ENCODE data around the gene CYP19A1. TPM values are rescaled to one million over a fixed set of nuclear protein-coding genes. Genes with fewer than 3 reads are reported as not detected.

The CYP19A1 gene
- total RNA-seq, 1 donor from 2014 or later = not detected

- TF ChIP-seq, protein P1, sequence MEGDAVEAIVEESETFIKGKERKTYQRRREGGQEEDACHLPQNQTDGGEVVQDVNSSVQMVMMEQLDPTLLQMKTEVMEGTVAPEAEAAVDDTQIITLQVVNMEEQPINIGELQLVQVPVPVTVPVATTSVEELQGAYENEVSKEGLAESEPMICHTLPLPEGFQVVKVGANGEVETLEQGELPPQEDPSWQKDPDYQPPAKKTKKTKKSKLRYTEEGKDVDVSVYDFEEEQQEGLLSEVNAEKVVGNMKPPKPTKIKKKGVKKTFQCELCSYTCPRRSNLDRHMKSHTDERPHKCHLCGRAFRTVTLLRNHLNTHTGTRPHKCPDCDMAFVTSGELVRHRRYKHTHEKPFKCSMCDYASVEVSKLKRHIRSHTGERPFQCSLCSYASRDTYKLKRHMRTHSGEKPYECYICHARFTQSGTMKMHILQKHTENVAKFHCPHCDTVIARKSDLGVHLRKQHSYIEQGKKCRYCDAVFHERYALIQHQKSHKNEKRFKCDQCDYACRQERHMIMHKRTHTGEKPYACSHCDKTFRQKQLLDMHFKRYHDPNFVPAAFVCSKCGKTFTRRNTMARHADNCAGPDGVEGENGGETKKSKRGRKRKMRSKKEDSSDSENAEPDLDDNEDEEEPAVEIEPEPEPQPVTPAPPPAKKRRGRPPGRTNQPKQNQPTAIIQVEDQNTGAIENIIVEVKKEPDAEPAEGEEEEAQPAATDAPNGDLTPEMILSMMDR (IDR thresholded peaks at IDR 0.05; ENCODE audit: unreplicated experiment) = no peak
- Mint-ChIP-seq H3K4me3 (ENCODE audit: unreplicated experiment) (no peak overlapping the region), H3K36me3 (ENCODE audit: low read depth, unreplicated experiment) (no peaks in the 10 kb centered on the region), H3K27me3 (ENCODE audit: unreplicated experiment) (no peaks in the 10 kb centered on the region), H3K27ac (ENCODE audit: unreplicated experiment) (no peak overlapping the region), H3K4me1 (ENCODE audit: unreplicated experiment) (no peaks in the 10 kb centered on the region), H3K9me3 (ENCODE audit: unreplicated experiment) (no peaks in the 10 kb centered on the region)
- no peak for DNase-seq (ENCODE audit: low spot score)
These were observed 26.0 kb downstream of the CYP19A1 start for GRCh38 chr15:51312166-51313073.

DNA sequence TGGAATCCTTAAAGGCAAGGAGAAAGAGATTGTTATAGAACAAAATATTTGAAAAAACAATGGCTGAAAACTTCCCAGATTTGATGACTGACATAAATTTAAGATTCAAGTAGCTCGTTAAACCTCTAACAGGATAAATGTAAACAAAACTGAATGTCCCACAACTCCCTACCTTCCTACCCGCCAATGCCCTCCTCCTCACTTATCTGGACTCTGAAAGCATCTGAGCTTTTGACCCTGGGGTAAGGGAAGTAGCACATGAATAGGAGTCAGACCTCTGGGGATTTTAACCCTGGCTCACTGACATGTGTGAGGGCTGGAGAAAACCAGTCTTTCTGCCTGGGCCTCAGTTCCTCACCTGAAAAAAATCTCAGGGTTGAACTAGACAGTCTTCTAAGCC lies 26.9 kb downstream of the CYP19A1 start:
- no peak overlapping the region for H3K4me3 Mint-ChIP-seq (ENCODE audit: unreplicated experiment)
- no peaks in the 10 kb centered on the region for H3K9me3 Mint-ChIP-seq (ENCODE audit: unreplicated experiment)
- DNase-seq (ENCODE audit: low spot score) = no peak
- no peaks in the 10 kb centered on the region for H3K27me3 Mint-ChIP-seq (ENCODE audit: unreplicated experiment)
- no peaks in the 10 kb centered on the region for H3K36me3 Mint-ChIP-seq (ENCODE audit: low read depth, unreplicated experiment)
- H3K27ac Mint-ChIP-seq (ENCODE audit: unreplicated experiment) = no peak overlapping the region
- TF ChIP-seq, protein P1 (IDR thresholded peaks at IDR 0.05; ENCODE audit: unreplicated experiment) = no peak
- H3K4me1 Mint-ChIP-seq (ENCODE audit: unreplicated experiment) = no peaks in the 10 kb centered on the region

DNA sequence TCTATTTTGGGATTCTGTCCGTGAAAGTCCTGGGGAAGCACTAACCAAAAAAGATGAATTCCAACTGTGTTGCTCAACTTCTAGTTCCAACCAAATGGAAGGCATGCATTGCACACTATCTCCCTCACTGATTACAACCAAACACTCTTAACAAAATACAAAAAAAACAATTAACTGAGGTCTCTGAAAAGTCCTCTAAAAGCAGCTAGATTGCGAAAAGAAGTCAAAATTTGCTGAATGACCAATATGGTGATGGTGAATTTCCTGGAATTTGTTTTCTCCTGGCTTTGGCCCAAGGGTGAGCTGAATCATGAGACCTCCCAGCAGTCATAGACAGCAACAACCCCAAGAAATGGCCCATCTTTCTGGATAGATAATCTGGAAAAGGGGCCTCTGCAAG lies 28.3 kb downstream of the CYP19A1 start:
- Mint-ChIP-seq H3K4me3 (ENCODE audit: unreplicated experiment) (no peak overlapping the region), H3K4me1 (ENCODE audit: unreplicated experiment) (no peaks in the 10 kb centered on the region), H3K9me3 (ENCODE audit: unreplicated experiment) (no peaks in the 10 kb centered on the region), H3K36me3 (ENCODE audit: low read depth, unreplicated experiment) (no peaks in the 10 kb centered on the region), H3K27ac (ENCODE audit: unreplicated experiment) (no peak overlapping the region), H3K27me3 (ENCODE audit: unreplicated experiment) (no peaks in the 10 kb centered on the region)
- DNase-seq (ENCODE audit: low spot score) = no peak
- TF ChIP-seq, protein P1 (IDR thresholded peaks at IDR 0.05; ENCODE audit: unreplicated experiment) = no peak

GRCh38 chr15:51307811-51308210 lies 30.6 kb downstream of the CYP19A1 start:
- H3K4me3 Mint-ChIP-seq (ENCODE audit: unreplicated experiment) = no peak overlapping the region
- no peaks in the 10 kb centered on the region for H3K4me1 Mint-ChIP-seq (ENCODE audit: unreplicated experiment)
- TF ChIP-seq, protein P1 (IDR thresholded peaks at IDR 0.05; ENCODE audit: unreplicated experiment) = no peak
- no peaks in the 10 kb centered on the region for H3K27me3 Mint-ChIP-seq (ENCODE audit: unreplicated experiment)
- DNase-seq (ENCODE audit: low spot score) = no peak
- no peak overlapping the region for H3K27ac Mint-ChIP-seq (ENCODE audit: unreplicated experiment)
- no peaks in the 10 kb centered on the region for H3K36me3 Mint-ChIP-seq (ENCODE audit: low read depth, unreplicated experiment)
- H3K9me3 Mint-ChIP-seq (ENCODE audit: unreplicated experiment) = no peaks in the 10 kb centered on the region

GRCh38 chr15:51307325-51307724 lies 31.1 kb downstream of the CYP19A1 start:
- no peak overlapping the region for H3K27ac Mint-ChIP-seq (ENCODE audit: unreplicated experiment)
- DNase-seq (ENCODE audit: low spot score) = no peak
- H3K9me3 Mint-ChIP-seq (ENCODE audit: unreplicated experiment) = no peaks in the 10 kb centered on the region
- TF ChIP-seq, protein P1 (IDR thresholded peaks at IDR 0.05; ENCODE audit: unreplicated experiment) = no peak
- H3K4me1 Mint-ChIP-seq (ENCODE audit: unreplicated experiment) = no peaks in the 10 kb centered on the region
- no peak overlapping the region for H3K4me3 Mint-ChIP-seq (ENCODE audit: unreplicated experiment)
- H3K36me3 Mint-ChIP-seq (ENCODE audit: low read depth, unreplicated experiment) = no peaks in the 10 kb centered on the region
- no peaks in the 10 kb centered on the region for H3K27me3 Mint-ChIP-seq (ENCODE audit: unreplicated experiment)
